ENCODE results near the gene F2RL2.

GRCh38 chr5:76669245-76669644, 46.0 kb upstream of the F2RL2 start:
- TF ChIP-seq CTCF (IDR thresholded peaks at IDR 0.05; ENCODE audit: low read depth, low read length, poor library complexity, severe bottlenecking) (no peak), EZH2phosphoT487 (IDR thresholded peaks at IDR 0.05; ENCODE audit: borderline replicate concordance, low read length) (no peak)
